CD14-positive monocyte (primary cell): ENCODE results near the gene R3HDM4. TPM values are rescaled to one million over a fixed set of nuclear protein-coding genes. Genes with fewer than 3 reads are reported as not detected.

Experiments
- DNase-seq, 3 donors: peaks; one replicate each; pipeline ENCODE4 v3.0.0-alpha.2; 2011 to 2022
- H2AFZ ChIP-seq: 2 replicates; pipeline ENCODE4 v1.6.0; 2012; ENCODE audit warnings: mild to moderate bottlenecking, low read depth, low read length, inconsistent platforms; ENCODE audit not compliant: insufficient read depth, poor library complexity, severe bottlenecking
- H3K27ac ChIP-seq, 2 donors: 1 replicate in 1 of 2; 2 replicates in 1 of 2; pipeline ENCODE4 v1.5.1; 2012 to 2013; ENCODE audit warnings: low read length in 2 of 2, control low read depth in 1 of 2, inconsistent platforms in 1 of 2, low read depth in 1 of 2, mild to moderate bottlenecking in 1 of 2
- H3K27me3 ChIP-seq, 2 donors: one replicate each; pipeline versions ENCODE4 v1.6.0 to v1.6.1; 2011 to 2013; ENCODE audit warnings: low read length in 2 of 2; ENCODE audit not compliant: control insufficient read depth in 2 of 2, insufficient read depth in 2 of 2
- H3K36me3 ChIP-seq, 2 donors: replicated peaks in 1 of 2; 1 replicate in 1 of 2; 2 replicates in 1 of 2; pipeline versions ENCODE4 v1.5.1 to v1.6.1; 2012 to 2013; ENCODE audit warnings: low read length in 2 of 2, control low read depth in 1 of 2, inconsistent platforms in 1 of 2, mild to moderate bottlenecking in 1 of 2; ENCODE audit not compliant: insufficient read depth in 2 of 2, control insufficient read depth in 1 of 2
- H3K4me1 ChIP-seq, 2 donors: 1 replicate in 1 of 2; 2 replicates in 1 of 2; pipeline versions ENCODE4 v1.5.1 to v1.6.1; 2012 to 2013; ENCODE audit warnings: low read length in 2 of 2, control low read depth in 1 of 2, inconsistent platforms in 1 of 2, mild to moderate bottlenecking in 1 of 2, moderate library complexity in 1 of 2; ENCODE audit not compliant: insufficient read depth in 2 of 2, control insufficient read depth in 1 of 2
- H3K4me2 ChIP-seq: replicated peaks from 2 replicates; pipeline ENCODE3; 2012; ENCODE audit warnings: low read length, moderate library complexity, mild to moderate bottlenecking; ENCODE audit not compliant: poor library complexity, severe bottlenecking; ENCODE audit errors: extremely low read depth
- H3K4me3 ChIP-seq, 3 experiments: fragments of 200-600 bp in 1 of 3; sonication (generic) in 1 of 3; replicated peaks in 1 of 3; 1 replicate in 2 of 3; 2 replicates in 1 of 3; pipeline ENCODE4 v1.5.1; 2011 to 2013; ENCODE audit warnings: low read length in 3 of 3, mild to moderate bottlenecking in 3 of 3, control low read depth in 2 of 3, low read depth in 2 of 3, inconsistent platforms in 1 of 3, moderate library complexity in 1 of 3
- H3K79me2 ChIP-seq: 2 replicates; pipeline ENCODE4 v1.6.0; 2012; ENCODE audit warnings: mild to moderate bottlenecking, control low read depth, inconsistent platforms, low read length, moderate library complexity; ENCODE audit not compliant: insufficient read depth
- H3K9ac ChIP-seq: 2 replicates; pipeline ENCODE4 v1.6.0; 2017; ENCODE audit warnings: low read length, mild to moderate bottlenecking; ENCODE audit not compliant: insufficient read depth, poor library complexity, severe bottlenecking
- H3K9me3 ChIP-seq, 2 donors: replicated peaks in 1 of 2; 1 replicate in 1 of 2; 2 replicates in 1 of 2; pipeline versions ENCODE4 v1.5.1 to v1.6.1; 2012 to 2013; ENCODE audit warnings: low read length in 2 of 2, control low read depth in 1 of 2; ENCODE audit not compliant: control insufficient read depth in 1 of 2, insufficient read depth in 1 of 2
- H4K20me1 ChIP-seq: 2 replicates; pipeline ENCODE4 v1.6.0; 2012; ENCODE audit warnings: mild to moderate bottlenecking, low read length, control low read depth, moderate library complexity; ENCODE audit not compliant: insufficient read depth
- H3K27ac Mint-ChIP-seq, 7 donors: one replicate each; pipeline ENCODE4 v1.8.0; 2020; ENCODE audit warnings: mild to moderate bottlenecking in 7 of 7, mixed read lengths in 7 of 7, moderate library complexity in 6 of 7, inconsistent platforms in 2 of 7
- H3K27me3 Mint-ChIP-seq, 3 donors: one replicate each; pipeline ENCODE4 v1.8.0; 2021 to 2022; ENCODE audit warnings: low read depth in 3 of 3, mild to moderate bottlenecking in 3 of 3, mixed read lengths in 3 of 3, moderate library complexity in 3 of 3, inconsistent platforms in 1 of 3
- H3K36me3 Mint-ChIP-seq, 2 donors: one replicate each; pipeline ENCODE4 v1.8.0; 2020; ENCODE audit warnings: mixed read lengths in 2 of 2, inconsistent platforms in 1 of 2, mild to moderate bottlenecking in 1 of 2
- H3K4me1 Mint-ChIP-seq: one replicate; pipeline ENCODE4 v1.8.0; 2020; ENCODE audit warnings: mild to moderate bottlenecking, mixed read lengths
- H3K4me3 Mint-ChIP-seq, 2 donors: one replicate each; pipeline ENCODE4 v1.8.0; 2020; ENCODE audit warnings: mild to moderate bottlenecking in 2 of 2, mixed read lengths in 2 of 2, moderate library complexity in 1 of 2
- H3K9me3 Mint-ChIP-seq, 7 donors: one replicate each; pipeline ENCODE4 v1.8.0; 2020 to 2022; ENCODE audit warnings: mixed read lengths in 7 of 7, mild to moderate bottlenecking in 6 of 7, moderate library complexity in 6 of 7, inconsistent platforms in 2 of 7
- CTCF ChIP-seq: fragments of 200-600 bp; IDR thresholded peaks from one replicate; pipeline ENCODE4 v1.8.0; 2022; ENCODE audit warnings: antibody characterized with exemption, mild to moderate bottlenecking
- WGBS: methylation state at CpG from one replicate; pipeline ENCODE4 v1.1.5; 2013; ENCODE audit warnings: missing lambda C conversion rate; ENCODE audit not compliant: insufficient coverage; 5-methylcytosine and 5-hydroxymethylcytosine counted together
- intact Hi-C, 2 donors: fragments of 100-400 bp; cut with micrococcal nuclease; formaldehyde crosslinking; loops; one replicate each; pipeline versions ENCODE4 v1.15.0 to v1.15.1; 2023
- polyA plus RNA-seq, 3 donors: library from polyadenylated mRNA; depleted of rRNA in 1 of 3; unstranded in 2 of 3; stranded (reverse) in 1 of 3; fragments of 300-500 nt in 2 of 3; fragments of >200 nt in 1 of 3; fragmentation: Illumina TruSeq in 2 of 3; gene quantifications; 1 replicate in 2 of 3; 2 replicates in 1 of 3; pipeline ENCODE4 v1.2.3, GENCODE V29; 2012 to 2021

R3HDM4 gene
- polyA plus RNA-seq, 3 donors: 70.8 to 99.9 (median 78.7) TPM

GRCh38 chr19:911197-912033 is 1.6 kb downstream of the R3HDM4 start:
- peak overlapping the region in 2 of 7 donors; percentile 43 to 46 for H3K27ac Mint-ChIP-seq
- peaks cover 0 to 1% of the 10 kb centered on the region in 2 donors for H3K27me3 ChIP-seq
- peaks cover 0 to 3% (median 0%) of the 10 kb centered on the region in 7 donors for H3K9me3 Mint-ChIP-seq
- H2AFZ ChIP-seq: no peak overlapping the region
- no peak for TF ChIP-seq CTCF
- H3K36me3 ChIP-seq: no peaks in the 10 kb centered on the region
- H3K4me2 ChIP-seq: peak overlapping the region; percentile 58
- peaks cover 17% of the 10 kb centered on the region for H4K20me1 ChIP-seq
- DNase-seq: no peak
- peaks cover 50 to 70% of the 10 kb centered on the region in 2 donors for H3K4me1 ChIP-seq
- H3K4me1 Mint-ChIP-seq: peaks cover 51% of the 10 kb centered on the region
- H3K9ac ChIP-seq: no peak overlapping the region
- peaks cover 62% of the 10 kb centered on the region for H3K79me2 ChIP-seq
- peak overlapping the region in 1 of 3 experiments; percentile 49 for H3K4me3 ChIP-seq
- H3K27me3 Mint-ChIP-seq: peaks cover 5 to 8% (median 5%) of the 10 kb centered on the region in 3 donors
- no peaks in the 10 kb centered on the region for H3K9me3 ChIP-seq
- intact Hi-C loops: no loop called here
- peaks cover 5 to 12% of the 10 kb centered on the region in 2 donors for H3K36me3 Mint-ChIP-seq
- peak overlapping the region; percentile 30 to 63 for H3K4me3 Mint-ChIP-seq
- no peak overlapping the region for H3K27ac ChIP-seq
- WGBS: 91% methylated on average over 34 of the region's 54 CpGs

GRCh38 chr19:907183-907853 is 5.7 kb downstream of the R3HDM4 start:
- Histone ChIP-seq H3K4me3 (peak overlapping the region in 1 of 3 experiments; percentile 38), H3K9me3 (no peaks in the 10 kb centered on the region), H3K27me3 (no peaks in the 10 kb centered on the region), H2AFZ (no peak overlapping the region), H3K27ac (peak overlapping the region; percentile 34 to 68), H3K4me1 (peaks cover 40 to 51% of the 10 kb centered on the region in 2 donors), H4K20me1 (peaks cover 50% of the 10 kb centered on the region), H3K36me3 (peaks cover 0 to 3% of the 10 kb centered on the region in 2 donors), H3K79me2 (peaks cover 81% of the 10 kb centered on the region), H3K9ac (peak overlapping the region; percentile 27), H3K4me2 (peak overlapping the region; percentile 22)
- H3K36me3 Mint-ChIP-seq: peaks cover 13 to 43% of the 10 kb centered on the region in 2 donors
- TF ChIP-seq CTCF: no peak
- WGBS: 44% methylated on average over 9 of the region's 14 CpGs
- peak overlapping the region in 1 of 2 donors; percentile 55 for H3K4me3 Mint-ChIP-seq
- H3K27me3 Mint-ChIP-seq: peaks cover 0 to 2% (median 0%) of the 10 kb centered on the region in 3 donors
- intact Hi-C loops: no loop called here
- peak; percentile 46 to 72 (median 51) for DNase-seq
- H3K4me1 Mint-ChIP-seq: peaks cover 44% of the 10 kb centered on the region
- no peaks in the 10 kb centered on the region for H3K9me3 Mint-ChIP-seq
- peak overlapping the region; percentile 59 to 96 (median 83) for H3K27ac Mint-ChIP-seq
